Fibroblast of the aortic adventitia (primary cell): Measurements from ENCODE around the gene MKRN2. TPM values are rescaled to one million over a fixed set of nuclear protein-coding genes. Genes with fewer than 3 reads are reported as not detected.
"Not testable (repeated sequence)": the region's sequence is repeated elsewhere in the genome, so short reads cannot be mapped to it uniquely, and the experiment has no call there.

Experiments
- DNase-seq: peaks from one replicate; pipeline ENCODE4 v3.0.0-alpha.2; 2010; ENCODE audit warnings: low read depth
- H3K4me3 ChIP-seq: 2 replicates; pipeline ENCODE4 v1.5.1; 2011; ENCODE audit warnings: low read depth, mild to moderate bottlenecking, control low read depth, low read length, moderate library complexity
- total RNA-seq: library from RNA; depleted of rRNA; stranded (reverse); fragments of >200 nt; gene quantifications from 2 replicates; pipeline ENCODE4 v1.2.3, GENCODE V29; 2012; ENCODE audit warnings: low replicate concordance
- TF ChIP-seq, protein P1 (sequence below): IDR thresholded peaks from 2 replicates; pipeline ENCODE4 v1.5.1; 2011; ENCODE audit warnings: mild to moderate bottlenecking, low read length, control low read depth, inconsistent platforms; ENCODE audit not compliant: insufficient read depth

MKRN2 gene
- total RNA-seq, 1 donor: 41.4 TPM

DNA sequence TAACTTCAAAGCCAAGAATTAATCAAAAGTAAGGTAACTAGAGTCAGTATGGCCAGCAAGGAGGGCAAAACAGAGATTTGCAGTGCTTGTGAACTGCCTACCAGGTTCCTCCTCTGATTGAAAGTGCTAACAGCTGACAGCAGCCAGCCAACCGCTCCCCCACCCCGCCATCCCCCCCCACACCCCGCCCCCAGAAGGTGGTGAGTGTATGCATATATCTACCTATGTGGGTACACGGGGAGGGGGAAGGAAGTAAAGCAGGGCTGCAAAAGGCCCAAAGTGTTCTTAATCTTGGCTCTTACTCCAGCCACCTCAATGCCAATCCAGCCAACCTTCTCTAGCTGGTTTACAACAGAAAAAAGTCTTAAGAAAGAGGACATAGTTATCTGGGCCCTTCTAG is 56.4 kb downstream of the MKRN2 start:
- H3K4me3 ChIP-seq: no peak overlapping the region
- DNase-seq: no peak
- TF ChIP-seq, protein P1, sequence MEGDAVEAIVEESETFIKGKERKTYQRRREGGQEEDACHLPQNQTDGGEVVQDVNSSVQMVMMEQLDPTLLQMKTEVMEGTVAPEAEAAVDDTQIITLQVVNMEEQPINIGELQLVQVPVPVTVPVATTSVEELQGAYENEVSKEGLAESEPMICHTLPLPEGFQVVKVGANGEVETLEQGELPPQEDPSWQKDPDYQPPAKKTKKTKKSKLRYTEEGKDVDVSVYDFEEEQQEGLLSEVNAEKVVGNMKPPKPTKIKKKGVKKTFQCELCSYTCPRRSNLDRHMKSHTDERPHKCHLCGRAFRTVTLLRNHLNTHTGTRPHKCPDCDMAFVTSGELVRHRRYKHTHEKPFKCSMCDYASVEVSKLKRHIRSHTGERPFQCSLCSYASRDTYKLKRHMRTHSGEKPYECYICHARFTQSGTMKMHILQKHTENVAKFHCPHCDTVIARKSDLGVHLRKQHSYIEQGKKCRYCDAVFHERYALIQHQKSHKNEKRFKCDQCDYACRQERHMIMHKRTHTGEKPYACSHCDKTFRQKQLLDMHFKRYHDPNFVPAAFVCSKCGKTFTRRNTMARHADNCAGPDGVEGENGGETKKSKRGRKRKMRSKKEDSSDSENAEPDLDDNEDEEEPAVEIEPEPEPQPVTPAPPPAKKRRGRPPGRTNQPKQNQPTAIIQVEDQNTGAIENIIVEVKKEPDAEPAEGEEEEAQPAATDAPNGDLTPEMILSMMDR: no peak

DNA sequence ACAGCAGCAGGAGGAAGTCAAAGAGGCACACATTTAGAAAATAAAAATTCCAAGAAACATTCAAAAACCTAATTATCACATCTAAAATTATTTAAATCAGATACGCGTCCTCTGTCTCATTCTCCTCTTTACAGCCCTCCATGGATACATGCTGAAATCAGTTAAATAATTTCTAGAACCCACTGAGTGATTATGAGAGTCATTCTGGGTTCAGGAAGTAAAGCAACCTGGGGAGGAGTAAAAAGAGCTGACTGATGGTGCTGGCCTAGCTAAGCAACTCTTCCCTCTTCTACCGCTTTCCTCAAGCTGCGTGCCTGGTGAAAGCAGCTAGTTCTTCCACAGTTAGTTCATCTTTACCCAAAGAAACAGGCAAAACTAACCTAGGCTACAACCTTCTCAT is 58.4 kb downstream of the MKRN2 start:
- DNase-seq: no peak
- TF ChIP-seq, protein P1: no peak
- H3K4me3 ChIP-seq: no peak overlapping the region

DNA sequence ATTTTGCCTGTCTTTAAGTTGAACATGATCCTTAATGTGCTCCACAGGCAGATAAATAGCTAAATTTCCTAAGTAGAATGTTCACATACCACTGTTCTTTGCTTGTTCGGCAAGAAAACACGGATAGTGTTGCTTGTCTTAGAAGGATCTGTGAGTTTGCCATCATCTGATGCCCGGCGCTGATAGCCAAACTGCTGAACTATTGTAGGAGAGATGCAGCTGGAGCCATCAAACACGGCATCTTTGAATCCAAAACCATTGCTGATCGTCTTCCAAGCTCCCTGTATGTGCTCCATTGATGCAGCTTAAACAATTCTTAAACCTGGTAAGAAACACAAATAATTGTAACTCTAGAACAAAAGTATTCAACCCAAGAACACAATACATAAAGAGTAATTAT is 61.5 kb downstream of the MKRN2 start:
- no peak for DNase-seq
- H3K4me3 ChIP-seq: no peak overlapping the region
- TF ChIP-seq, protein P1: no peak

DNA sequence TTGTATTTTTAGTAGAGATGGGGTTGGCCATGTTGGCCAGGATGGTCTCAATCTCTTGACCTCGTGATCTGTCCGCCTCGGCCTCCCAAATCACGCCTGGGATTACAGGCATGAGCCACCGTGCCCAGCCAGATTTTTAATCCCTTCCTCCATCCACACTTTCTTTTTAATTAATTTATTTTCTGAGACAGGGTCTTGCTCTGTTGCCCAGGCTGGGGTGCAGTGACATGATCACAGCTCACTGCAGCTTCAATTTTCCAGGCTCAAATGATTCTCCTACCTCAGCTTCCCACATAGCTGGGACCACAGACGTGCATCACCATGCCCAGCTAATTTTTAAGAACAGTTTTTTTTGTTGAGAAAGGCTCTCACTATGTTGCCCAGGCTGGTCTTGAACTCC is 63.4 kb downstream of the MKRN2 start:
- TF ChIP-seq, protein P1: no peak
- H3K4me3 ChIP-seq: no peak overlapping the region
- no peak for DNase-seq

DNA sequence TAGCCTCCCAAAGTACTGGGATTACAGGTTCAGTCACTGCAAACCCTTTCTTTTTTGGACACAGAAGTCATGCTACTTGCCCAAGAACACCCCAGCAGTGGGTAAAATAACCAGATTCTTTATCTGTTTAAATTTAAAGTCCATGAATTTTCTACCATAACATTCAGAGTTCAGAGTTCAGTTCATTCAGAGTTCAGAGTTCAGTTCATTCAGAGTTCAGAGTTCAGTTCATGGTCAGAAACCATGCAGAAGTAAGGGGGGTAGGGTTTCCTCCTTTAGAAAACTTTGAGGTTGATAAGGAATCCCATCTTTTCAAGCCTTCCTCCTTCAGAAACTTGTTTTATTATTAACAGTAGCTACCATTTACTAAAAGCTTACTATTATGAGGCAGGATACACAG is 63.8 kb downstream of the MKRN2 start:
- no peak for DNase-seq
- TF ChIP-seq, protein P1: no peak
- no peak overlapping the region for H3K4me3 ChIP-seq

DNA sequence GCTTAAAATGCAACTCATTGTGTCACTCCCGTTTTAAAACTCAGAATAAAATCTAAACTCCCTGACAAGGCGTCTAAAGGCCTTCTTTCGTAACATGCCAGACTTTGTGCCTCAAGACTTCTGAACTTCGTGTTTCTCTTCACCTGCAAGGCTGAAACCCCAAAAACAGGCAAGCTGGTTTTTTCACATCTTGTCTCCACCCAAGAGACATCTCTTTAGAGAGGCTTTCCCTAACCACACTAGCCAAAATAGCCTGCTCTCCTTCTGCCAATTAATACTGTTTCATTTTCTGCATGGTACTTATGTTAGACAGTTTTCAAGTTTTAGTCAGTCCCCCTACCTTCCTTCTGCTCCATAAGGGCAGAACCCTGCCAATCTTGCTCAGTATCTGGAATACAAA is 65.4 kb downstream of the MKRN2 start:
- no peak for DNase-seq
- H3K4me3 ChIP-seq: no peak overlapping the region
- TF ChIP-seq, protein P1: no peak

DNA sequence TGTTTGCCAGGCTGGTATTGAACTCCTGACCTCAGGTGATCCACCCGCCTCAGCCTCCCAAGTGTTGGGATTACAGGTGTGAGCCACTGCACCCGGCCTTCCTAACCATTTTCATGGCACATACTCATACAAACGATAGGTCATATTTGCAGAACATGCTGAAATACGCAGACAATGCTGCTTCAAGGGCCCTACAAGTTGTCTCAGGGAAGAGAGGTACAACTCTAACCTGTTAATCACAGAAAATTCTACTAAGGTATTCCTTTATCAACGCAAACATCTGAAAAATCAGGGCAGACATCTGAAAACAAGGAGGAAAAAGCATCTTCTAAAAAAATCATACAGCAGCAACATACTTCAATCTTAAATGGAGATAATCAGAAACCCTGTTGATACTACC is 67.2 kb downstream of the MKRN2 start:
- H3K4me3 ChIP-seq: no peak overlapping the region
- TF ChIP-seq, protein P1: no peak
- DNase-seq: no peak

DNA sequence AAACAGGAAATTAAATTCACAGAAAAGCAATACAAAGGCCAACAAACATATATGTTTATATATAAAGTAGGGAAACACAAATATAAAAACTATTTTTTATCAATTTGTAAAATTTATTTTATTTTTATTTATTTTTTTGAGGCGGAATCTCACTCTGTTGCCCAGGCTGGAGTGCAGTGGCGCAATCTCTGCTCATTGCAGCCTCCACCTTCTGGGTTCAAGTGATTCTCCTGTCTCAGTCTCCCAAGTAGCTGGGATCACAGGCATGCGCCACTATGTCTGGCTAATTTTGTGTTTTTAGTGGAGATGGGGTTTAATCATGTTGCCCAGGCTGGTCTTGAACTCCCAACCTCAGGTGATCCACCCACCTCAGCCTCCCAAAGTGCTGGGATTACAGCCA is 68.1 kb downstream of the MKRN2 start:
- DNase-seq, H3K4me3 ChIP-seq: not testable (repeated sequence)
